Breast epithelium (tissue), 3 donors: ENCODE data around the gene KIT.

Experiments used
- POLR2AphosphoS5 ChIP-seq, 3 donors: sonication (generic); formaldehyde crosslinking; IDR thresholded peaks; one replicate each; pipeline ENCODE4 v1.6.1; 2017; ENCODE audit warnings: antibody characterized with exemption in 3 of 3
- TF ChIP-seq, protein P1 (sequence below), 3 donors: fragments of 450-650 bp; IDR thresholded peaks; one replicate each; pipeline ENCODE4 v1.5.1; 2016 to 2017; ENCODE audit warnings: antibody characterized with exemption in 3 of 3, mild to moderate bottlenecking in 3 of 3, moderate library complexity in 3 of 3

DNA sequence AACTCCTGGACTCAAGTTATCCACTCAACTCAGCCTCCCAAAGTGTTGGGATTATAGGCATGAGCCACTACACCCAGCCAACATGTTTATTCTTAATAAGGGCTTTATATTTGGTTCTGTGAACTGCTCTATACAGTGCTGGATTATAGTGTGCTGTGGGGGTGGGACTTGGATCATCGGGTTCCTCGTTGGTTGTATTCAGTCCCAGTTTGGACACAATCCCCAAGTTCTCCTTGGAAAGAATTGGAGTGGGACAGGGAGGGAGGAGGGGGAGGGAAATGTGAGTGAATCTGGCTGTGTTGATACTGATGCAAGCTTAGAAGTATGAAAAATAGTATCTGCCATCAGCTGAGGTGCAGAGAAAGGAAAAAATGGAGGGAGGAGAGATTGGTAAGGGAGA, 121.3 kb downstream of the KIT start:
- TF ChIP-seq, protein P1, sequence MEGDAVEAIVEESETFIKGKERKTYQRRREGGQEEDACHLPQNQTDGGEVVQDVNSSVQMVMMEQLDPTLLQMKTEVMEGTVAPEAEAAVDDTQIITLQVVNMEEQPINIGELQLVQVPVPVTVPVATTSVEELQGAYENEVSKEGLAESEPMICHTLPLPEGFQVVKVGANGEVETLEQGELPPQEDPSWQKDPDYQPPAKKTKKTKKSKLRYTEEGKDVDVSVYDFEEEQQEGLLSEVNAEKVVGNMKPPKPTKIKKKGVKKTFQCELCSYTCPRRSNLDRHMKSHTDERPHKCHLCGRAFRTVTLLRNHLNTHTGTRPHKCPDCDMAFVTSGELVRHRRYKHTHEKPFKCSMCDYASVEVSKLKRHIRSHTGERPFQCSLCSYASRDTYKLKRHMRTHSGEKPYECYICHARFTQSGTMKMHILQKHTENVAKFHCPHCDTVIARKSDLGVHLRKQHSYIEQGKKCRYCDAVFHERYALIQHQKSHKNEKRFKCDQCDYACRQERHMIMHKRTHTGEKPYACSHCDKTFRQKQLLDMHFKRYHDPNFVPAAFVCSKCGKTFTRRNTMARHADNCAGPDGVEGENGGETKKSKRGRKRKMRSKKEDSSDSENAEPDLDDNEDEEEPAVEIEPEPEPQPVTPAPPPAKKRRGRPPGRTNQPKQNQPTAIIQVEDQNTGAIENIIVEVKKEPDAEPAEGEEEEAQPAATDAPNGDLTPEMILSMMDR (IDR thresholded peaks at IDR 0.05): no peak
- no peak for TF ChIP-seq POLR2AphosphoS5 (IDR thresholded peaks at IDR 0.05)
